ENCODE measurements around the gene PPP2R1A.
A peak's percentile ranks its signal among the peaks of the same experiment; 100 is the strongest.

The PPP2R1A gene

GRCh38 chr19:52227196-52227940, 37.5 kb downstream of the PPP2R1A start:
- Histone ChIP-seq H3K27ac (no peak overlapping the region), H3K36me3 (replicated peaks) (peaks cover 63% of the 10 kb centered on the region), H3K27me3 (replicated peaks) (no peaks in the 10 kb centered on the region), H3K4me3 (ENCODE audit: low read depth, low read length) (no peak overlapping the region)
- in situ Hi-C loops (cut with HindIII; ENCODE audit: low pct_ligation_motif_present, low sequenced_read_pairs): no loop called here
- TF ChIP-seq, protein P1, sequence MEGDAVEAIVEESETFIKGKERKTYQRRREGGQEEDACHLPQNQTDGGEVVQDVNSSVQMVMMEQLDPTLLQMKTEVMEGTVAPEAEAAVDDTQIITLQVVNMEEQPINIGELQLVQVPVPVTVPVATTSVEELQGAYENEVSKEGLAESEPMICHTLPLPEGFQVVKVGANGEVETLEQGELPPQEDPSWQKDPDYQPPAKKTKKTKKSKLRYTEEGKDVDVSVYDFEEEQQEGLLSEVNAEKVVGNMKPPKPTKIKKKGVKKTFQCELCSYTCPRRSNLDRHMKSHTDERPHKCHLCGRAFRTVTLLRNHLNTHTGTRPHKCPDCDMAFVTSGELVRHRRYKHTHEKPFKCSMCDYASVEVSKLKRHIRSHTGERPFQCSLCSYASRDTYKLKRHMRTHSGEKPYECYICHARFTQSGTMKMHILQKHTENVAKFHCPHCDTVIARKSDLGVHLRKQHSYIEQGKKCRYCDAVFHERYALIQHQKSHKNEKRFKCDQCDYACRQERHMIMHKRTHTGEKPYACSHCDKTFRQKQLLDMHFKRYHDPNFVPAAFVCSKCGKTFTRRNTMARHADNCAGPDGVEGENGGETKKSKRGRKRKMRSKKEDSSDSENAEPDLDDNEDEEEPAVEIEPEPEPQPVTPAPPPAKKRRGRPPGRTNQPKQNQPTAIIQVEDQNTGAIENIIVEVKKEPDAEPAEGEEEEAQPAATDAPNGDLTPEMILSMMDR (IDR thresholded peaks at IDR 0.05; ENCODE audit: low read depth, low read length, missing control alignments): no peak
- no peak for DNase-seq

DNA sequence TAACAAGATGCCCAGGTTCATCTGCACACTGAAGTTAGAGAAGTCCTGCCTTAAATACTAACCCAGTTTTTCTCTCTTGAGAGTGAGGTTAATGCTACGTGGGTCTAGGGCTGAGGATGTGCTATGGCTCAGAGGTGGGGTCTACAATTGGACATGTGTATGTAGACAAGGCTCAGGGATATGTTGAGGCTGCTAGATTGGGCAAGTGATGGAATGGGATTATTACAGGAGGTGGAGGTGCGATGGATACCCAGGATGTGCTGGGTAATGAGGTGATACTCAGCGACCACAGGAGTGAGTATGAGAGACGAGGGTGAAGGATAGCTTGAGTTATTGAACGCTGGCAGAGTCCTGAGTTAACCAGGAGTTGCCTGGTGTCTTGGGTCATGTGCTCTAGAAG, 38.1 kb downstream of the PPP2R1A start:
- no peak overlapping the region for H3K4me3 ChIP-seq (ENCODE audit: low read depth, low read length)
- H3K27ac ChIP-seq: no peak overlapping the region
- H3K27me3 ChIP-seq (replicated peaks): no peaks in the 10 kb centered on the region
- in situ Hi-C loops (cut with HindIII; ENCODE audit: low pct_ligation_motif_present, low sequenced_read_pairs): no loop called here
- DNase-seq: no peak
- TF ChIP-seq, protein P1 (IDR thresholded peaks at IDR 0.05; ENCODE audit: low read depth, low read length, missing control alignments): no peak
- peaks cover 56% of the 10 kb centered on the region for H3K36me3 ChIP-seq (replicated peaks)

DNA sequence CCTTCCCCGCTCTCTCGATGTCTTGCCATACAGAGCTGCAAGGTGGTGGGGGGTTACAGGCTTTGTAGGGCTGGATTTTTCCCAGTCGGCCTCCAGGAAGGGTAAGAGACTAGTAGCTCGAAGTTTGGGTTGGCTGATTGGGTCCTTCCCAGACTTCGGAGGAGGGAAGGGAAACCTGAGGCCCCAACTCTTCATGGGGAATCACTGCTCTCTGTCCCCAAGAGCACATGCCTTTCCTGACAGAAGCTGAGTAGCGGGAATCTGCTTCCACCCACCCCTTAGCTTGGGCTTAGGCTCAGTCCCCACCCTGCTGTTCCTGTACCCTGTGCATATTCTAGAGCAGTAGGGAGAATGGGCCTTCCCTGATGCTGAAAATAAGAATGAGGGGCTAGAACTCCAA, 39.7 kb downstream of the PPP2R1A start:
- Histone ChIP-seq H3K36me3 (replicated peaks) (peaks cover 41% of the 10 kb centered on the region), H3K27ac (no peak overlapping the region), H3K4me3 (ENCODE audit: low read depth, low read length) (no peak overlapping the region), H3K27me3 (replicated peaks) (no peaks in the 10 kb centered on the region)
- in situ Hi-C loops (cut with HindIII; ENCODE audit: low pct_ligation_motif_present, low sequenced_read_pairs): no loop called here
- no peak for DNase-seq
- TF ChIP-seq, protein P1 (IDR thresholded peaks at IDR 0.05; ENCODE audit: low read depth, low read length, missing control alignments): no peak

DNA sequence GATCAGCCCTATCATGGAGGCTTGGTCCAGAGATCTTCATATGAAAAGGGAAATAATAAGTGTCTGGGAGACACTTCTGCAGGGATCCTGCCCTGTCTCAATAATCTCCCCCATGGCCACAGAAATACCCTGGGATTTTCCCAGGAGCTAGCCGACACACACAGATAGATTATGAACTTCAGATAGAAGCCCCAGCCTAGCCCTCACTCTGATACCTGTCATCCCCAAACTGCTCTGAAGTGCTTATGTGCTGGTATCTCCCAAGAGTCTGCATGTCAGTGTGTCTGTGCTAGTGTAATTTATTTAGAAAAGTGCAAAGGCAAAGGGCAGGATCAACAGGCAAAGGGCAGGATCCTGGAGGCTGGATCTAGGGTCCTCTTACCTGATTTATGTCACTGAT, 40.8 kb downstream of the PPP2R1A start:
- TF ChIP-seq, protein P1 (IDR thresholded peaks at IDR 0.05; ENCODE audit: low read depth, low read length, missing control alignments): no peak
- Histone ChIP-seq H3K27me3 (replicated peaks) (no peaks in the 10 kb centered on the region), H3K4me3 (ENCODE audit: low read depth, low read length) (no peak overlapping the region), H3K27ac (no peak overlapping the region), H3K36me3 (replicated peaks) (peaks cover 34% of the 10 kb centered on the region)
- in situ Hi-C loops (cut with HindIII; ENCODE audit: low pct_ligation_motif_present, low sequenced_read_pairs): no loop called here
- DNase-seq: no peak

GRCh38 chr19:52231154-52231910, 41.5 kb downstream of the PPP2R1A start:
- in situ Hi-C loops (cut with HindIII; ENCODE audit: low pct_ligation_motif_present, low sequenced_read_pairs): no loop called here
- peaks cover 29% of the 10 kb centered on the region for H3K36me3 ChIP-seq (replicated peaks)
- TF ChIP-seq, protein P1 (IDR thresholded peaks at IDR 0.05; ENCODE audit: low read depth, low read length, missing control alignments): no peak
- peak; percentile 2 for DNase-seq
- no peak overlapping the region for H3K27ac ChIP-seq
- H3K27me3 ChIP-seq (replicated peaks): no peaks in the 10 kb centered on the region
- no peak overlapping the region for H3K4me3 ChIP-seq (ENCODE audit: low read depth, low read length)
